Astrocyte (in vitro differentiated cells and primary cell): ENCODE results near the gene NSUN6.
"Not testable (repeated sequence)": the region's sequence is repeated elsewhere in the genome, so short reads cannot be mapped to it uniquely, and the experiment has no call there.

Experiments used
- EZH2 ChIP-seq: IDR thresholded peaks from 2 replicates; pipeline ENCODE4 v1.6.1; 2012; ENCODE audit warnings: mild to moderate bottlenecking, low read length, inconsistent platforms; ENCODE audit not compliant: insufficient read depth
- TF ChIP-seq, protein P1 (sequence below): IDR thresholded peaks from 2 replicates; pipeline ENCODE4 v1.5.1; 2011; ENCODE audit warnings: low read depth, mild to moderate bottlenecking, inconsistent platforms, low read length, moderate library complexity; ENCODE audit not compliant: insufficient read depth

DNA sequence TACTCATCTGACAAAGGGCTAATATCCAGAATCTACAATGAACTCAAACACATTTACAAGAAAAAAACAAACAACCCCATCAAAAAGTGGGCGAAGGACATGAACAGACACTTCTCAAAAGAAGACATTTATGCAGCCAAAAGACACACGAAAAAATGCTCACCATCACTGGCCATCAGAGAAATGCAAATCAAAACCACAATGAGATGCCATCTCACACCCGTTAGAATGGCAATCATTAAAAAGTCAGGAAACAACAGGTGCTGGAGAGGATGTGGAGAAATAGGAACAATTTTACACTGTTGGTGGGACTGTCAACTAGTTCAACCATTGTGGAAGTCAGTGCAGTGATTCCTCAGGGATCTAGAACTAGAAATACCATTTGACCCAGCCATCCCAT is 18.9 kb downstream of the NSUN6 start:
- TF ChIP-seq, protein P1, sequence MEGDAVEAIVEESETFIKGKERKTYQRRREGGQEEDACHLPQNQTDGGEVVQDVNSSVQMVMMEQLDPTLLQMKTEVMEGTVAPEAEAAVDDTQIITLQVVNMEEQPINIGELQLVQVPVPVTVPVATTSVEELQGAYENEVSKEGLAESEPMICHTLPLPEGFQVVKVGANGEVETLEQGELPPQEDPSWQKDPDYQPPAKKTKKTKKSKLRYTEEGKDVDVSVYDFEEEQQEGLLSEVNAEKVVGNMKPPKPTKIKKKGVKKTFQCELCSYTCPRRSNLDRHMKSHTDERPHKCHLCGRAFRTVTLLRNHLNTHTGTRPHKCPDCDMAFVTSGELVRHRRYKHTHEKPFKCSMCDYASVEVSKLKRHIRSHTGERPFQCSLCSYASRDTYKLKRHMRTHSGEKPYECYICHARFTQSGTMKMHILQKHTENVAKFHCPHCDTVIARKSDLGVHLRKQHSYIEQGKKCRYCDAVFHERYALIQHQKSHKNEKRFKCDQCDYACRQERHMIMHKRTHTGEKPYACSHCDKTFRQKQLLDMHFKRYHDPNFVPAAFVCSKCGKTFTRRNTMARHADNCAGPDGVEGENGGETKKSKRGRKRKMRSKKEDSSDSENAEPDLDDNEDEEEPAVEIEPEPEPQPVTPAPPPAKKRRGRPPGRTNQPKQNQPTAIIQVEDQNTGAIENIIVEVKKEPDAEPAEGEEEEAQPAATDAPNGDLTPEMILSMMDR = not testable (repeated sequence)
- not testable (repeated sequence) for TF ChIP-seq EZH2
